CD4-positive, alpha-beta T cell treated with Interferon alpha-2 for 1 hour (primary cell): Measurements from ENCODE around the gene IKZF3.

ENCODE experiments used
- DNase-seq, 2 donors: peaks; one replicate each; pipeline ENCODE4 v3.0.0-alpha.2; 2020 to 2022

Gene IKZF3

GRCh38 chr17:39814497-39814896 is 49.6 kb downstream of the IKZF3 start:
- no peak for DNase-seq

GRCh38 chr17:39813631-39814030 is 50.5 kb downstream of the IKZF3 start:
- peak; percentile 57 to 86 for DNase-seq

GRCh38 chr17:39812466-39812865 is 51.6 kb downstream of the IKZF3 start:
- DNase-seq = no peak

GRCh38 chr17:39810939-39811728 is 53.0 kb downstream of the IKZF3 start:
- DNase-seq = no peak

DNA sequence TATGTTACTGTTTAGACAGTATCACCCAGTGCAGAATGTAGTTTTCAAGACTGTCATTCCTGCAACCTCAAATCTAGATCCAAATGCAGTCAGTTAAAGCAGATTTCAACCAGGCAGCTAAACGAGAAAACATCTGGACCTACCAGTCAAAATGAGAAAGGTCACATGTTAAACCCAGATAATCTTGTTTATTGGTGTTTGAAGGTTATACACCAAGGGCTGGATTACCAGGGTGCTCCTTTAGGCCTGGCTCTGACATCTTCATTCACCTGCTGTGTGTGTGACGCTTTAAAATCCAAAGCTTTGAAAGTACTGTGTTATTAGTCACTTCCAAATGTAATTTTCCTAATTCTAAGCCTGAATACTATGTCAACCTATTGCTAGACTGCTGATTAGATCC is 54.9 kb downstream of the IKZF3 start:
- no peak for DNase-seq

DNA sequence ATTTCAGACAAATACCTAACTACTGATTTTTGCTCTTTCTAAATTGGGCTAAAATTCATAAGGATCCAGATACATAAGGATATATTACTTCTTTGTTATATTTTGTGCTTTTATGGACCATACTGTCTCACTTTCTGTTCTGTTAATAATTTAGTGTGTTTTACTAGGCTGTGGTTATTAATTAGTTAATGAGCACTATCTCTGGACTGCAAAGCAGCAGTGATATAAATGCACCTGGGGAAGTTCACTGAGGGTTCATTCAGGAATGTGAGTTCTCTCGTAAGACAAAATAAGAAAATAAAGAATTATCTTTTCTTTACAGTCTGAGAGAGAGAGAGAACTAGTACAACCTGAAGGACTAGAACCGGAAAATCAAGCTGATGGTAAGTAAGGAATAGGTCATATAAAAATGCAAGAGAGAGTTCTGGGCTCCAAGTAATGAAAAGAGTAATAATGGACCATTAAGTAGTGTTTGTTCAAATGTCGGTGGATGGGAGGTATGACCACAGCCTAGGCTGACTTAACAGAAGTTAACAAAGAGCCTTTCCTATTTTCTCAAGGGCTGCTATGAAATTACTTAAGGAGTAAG is 55.6 kb downstream of the IKZF3 start:
- no peak for DNase-seq

DNA sequence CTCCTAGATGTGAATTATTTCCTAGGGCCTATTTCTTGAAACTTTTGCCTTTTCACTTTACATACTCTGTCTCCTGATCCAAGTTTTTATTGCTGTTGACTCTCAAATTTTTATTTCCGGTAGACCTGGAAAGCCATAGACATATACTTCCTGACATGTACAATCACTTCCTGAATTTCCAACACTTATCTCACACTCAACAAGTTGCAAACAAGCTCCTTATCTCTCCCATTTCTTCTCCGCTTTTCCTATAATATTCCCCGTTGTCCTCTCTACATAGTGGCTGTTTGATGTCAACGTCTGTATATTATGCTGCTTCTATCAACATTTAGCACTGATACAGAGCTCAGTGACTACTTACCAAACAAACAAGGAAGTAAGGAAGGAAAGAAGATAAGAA is 59.3 kb downstream of the IKZF3 start:
- no peak for DNase-seq

DNA sequence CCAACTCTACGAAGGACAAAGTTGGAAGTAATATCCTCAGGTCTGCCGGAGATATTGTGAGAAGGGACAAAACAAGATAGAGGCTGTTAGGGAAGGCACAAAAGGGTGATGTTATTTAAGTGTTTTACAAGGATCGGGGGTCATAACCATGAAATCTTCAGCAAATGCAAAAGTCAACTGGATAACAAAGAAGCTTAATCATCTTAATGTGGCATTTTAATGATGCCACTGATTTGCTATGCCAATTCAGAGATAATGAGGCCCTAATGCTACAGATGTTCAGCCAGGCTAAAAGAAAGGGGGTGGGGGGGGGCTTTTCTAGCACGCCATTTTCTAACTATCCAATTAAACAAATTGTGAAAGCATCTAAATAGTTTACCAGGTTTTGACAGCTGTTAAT is 63.1 kb downstream of the IKZF3 start:
- DNase-seq = no peak

GRCh38 chr17:39800540-39800939 is 63.6 kb downstream of the IKZF3 start:
- DNase-seq = peak; percentile 67 to 84

GRCh38 chr17:39799395-39799794 is 64.7 kb downstream of the IKZF3 start:
- DNase-seq = no peak

GRCh38 chr17:39794249-39794970 is 69.7 kb downstream of the IKZF3 start:
- DNase-seq = peak; percentile 46 to 63

DNA sequence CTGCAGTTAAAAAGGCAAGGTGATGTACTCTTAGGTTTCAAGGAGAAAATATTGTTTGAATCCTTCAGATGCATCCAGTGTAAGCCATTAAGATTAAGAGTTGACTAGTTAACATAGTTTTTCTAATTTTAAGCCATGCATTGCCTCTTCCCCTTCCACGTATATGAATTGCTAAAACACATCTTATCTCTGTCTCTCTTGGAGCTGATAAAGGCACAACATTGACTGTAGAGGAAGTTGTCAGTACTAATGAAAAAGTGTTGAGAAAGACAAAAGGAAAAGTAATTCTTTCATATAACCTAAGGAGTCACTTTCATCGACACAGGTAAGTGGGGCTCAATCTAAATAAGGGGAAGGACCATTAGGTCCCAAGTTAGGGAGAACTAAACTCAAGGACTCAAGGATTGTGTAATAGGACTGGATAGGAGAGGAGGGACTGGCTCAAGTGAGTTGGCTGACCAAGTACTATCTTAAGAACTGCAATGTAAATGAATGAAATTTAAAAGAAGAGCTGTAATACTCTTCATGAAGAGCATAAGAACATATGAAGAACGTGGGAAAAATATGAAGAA is 70.7 kb downstream of the IKZF3 start:
- no peak for DNase-seq

DNA sequence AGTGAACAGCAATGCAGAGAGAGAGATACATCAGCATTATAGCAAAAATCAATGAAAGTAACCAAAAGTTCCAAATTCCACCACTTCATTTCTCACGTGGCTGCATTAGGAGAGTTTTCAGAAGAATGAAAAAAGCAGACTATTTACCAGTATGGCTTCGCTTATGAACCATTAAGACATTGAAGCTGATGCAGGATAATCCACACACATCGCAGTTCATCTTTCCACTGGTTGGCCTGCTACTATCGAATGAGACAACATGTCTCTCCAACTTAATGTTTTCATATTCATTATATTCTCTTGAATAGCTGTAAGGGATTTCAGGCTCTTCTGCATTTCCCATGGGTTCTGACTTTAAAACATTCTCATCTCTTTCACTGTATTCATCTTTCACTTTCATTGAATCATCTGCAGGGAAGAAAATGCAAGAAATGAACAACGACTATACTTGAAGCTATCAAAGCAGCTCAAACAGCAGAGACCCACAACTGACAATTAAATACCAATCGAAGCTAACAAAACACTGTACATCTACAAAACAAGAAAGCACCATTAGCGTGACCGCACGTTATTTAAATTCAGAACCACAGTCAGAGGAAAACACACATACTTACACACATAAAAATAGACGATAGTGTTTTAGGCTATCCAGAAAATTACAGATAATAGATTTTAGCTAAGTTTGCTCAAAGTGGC is 71.4 kb downstream of the IKZF3 start:
- no peak for DNase-seq

DNA sequence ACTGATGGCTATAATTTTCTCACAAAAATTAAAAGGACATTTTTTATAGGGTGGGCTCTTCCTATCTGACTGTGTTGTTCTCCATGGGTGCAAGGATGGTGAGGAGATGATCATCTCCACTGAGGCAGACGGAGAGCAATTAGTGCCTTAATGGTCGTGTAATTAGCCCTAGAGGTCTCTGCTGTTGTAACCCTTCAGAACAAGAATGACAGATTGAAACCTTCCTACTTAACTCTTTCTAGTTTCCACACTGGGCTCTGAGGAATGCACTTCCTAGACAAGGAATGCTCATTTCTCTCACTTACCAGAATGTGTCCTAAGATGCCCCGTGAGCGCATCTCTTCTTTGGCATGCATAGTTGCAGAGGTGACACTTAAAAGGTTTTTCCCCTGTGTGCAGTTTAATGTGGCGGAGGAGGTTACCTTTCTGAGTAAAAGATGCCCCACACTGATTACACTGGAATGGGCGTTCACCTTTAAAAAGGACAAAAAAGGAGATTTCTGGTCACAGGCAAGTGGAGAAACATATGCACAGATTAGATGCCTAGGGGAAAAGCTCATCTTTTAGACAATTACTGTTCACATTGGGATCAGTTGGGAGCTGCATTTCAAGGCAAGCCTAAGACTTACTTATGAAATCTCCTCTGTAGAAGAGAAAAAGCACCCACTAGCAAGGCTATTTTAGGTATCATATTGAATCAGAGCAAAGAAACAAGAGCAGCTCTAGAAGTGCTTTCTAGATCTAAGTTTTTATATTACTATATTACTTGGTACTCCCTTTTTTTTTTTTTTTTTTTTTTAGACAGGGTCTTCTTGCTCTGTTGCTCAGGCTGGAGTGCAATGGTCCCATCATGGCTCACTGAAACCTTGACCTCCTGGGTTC is 72.8 kb downstream of the IKZF3 start:
- peak; percentile 24 to 72 for DNase-seq

GRCh38 chr17:39787743-39788484 is 76.2 kb downstream of the IKZF3 start:
- DNase-seq = no peak

DNA sequence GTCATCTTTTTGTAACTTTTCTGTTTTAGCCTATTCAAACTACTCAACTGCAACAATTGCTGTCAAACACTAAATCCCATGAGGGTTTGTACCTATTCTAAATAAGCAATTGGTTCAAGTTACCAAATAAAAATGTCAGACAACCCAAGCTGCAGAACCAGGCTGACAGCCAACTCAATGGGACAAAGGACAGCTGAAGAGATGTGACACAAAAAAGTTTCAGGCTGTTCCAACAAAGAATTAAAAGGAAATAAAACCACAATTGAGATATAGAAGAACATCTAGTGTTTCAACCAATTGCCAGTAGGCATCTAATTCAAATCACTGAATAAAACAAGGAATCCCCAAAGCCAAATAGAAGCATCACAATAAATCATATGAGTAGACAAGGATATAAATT is 77.1 kb downstream of the IKZF3 start:
- no peak for DNase-seq

GRCh38 chr17:39782980-39783379 is 81.1 kb downstream of the IKZF3 start:
- DNase-seq = no peak

- no peak for DNase-seq
Measured at GRCh38 chr17:39782481-39782880, 81.6 kb downstream of the IKZF3 start.

DNA sequence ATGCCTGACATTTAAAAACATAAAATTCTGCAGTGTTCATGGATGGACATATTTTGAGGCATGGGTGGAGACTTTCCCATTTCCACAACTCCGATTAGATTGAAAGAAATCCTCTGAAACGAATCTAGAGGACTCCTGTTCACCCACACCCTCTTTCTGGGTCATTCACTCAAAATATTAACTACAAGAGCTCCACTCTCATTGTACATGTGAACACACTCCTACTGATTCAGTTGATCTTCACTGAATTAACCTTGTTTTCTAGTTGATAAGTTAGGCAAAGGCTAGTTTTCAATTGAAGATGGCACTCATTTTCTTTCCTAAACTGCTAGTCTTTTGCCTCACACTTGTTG is 82.3 kb downstream of the IKZF3 start:
- no peak for DNase-seq

DNA sequence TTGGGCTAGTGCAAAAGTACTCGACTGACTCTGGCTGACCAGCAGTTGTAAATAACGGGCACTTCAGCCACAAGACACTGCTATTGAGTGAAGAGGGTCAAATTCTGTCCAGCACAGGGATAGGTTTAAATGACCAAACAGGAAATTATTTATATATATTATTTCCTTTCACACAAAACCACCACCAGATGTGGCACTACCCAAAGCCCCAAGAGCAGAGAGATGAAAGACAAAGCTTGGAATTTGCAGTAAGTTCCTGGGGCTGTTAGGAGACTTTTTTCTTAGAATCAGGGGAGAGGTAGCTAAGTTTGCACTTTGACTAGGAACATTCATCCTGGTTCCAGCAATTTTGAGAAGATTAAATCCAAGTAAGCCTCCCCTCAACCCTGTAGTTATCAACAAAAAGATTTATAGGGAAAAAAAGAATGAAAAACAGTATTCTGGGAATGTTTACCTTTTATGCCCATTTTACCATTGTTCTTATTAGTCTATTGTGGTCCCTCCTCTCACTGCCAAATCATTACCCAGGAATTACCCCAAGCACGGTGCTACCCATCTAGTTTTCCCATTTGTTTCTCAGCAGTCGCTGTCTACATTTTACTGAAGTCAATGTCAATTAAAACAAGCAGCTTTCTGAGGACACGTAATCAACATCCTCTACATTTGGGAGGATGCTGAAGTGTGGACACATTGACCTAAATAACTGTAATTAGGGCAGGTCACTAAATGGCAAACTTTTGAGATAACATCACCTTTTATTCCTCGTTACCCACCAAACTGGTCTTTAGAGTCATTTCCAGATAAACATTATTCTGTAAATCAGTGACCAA is 82.9 kb downstream of the IKZF3 start:
- DNase-seq = peak in 1 of 2 donors; percentile 49
